IMR-90 (cell line): ENCODE measurements around the gene ABCA2. TPM values are rescaled to one million over a fixed set of nuclear protein-coding genes. Genes with fewer than 3 reads are reported as not detected.

Experiments used
- ATAC-seq: fragments of 200-7000 bp; cut with Tn5 transposase; 2 replicates; pipeline ENCODE4 v1.9.1; 2020; ENCODE audit warnings: low read depth, mild to moderate bottlenecking, moderate library complexity
- BruUV-seq: library from RNA; stranded (reverse); fragments of 400-500 nt; replicated peaks from 2 replicates; lab custom pipeline; 2021; lab: Mats Ljungman, UMichigan
- CTCF ChIA-PET: fragments of 300-600 bp; formaldehyde crosslinking; extraction: SDS; loops from one replicate; lab custom pipeline; 2021; ENCODE audit warnings: antibody characterized with exemption; lab: Yijun Ruan, JAX
- POLR2A ChIA-PET: fragments of 300-600 bp; sonication (Branson Sonifier 250); formaldehyde crosslinking; loops from one replicate; lab custom pipeline; 2022; ENCODE audit warnings: antibody characterized with exemption; ENCODE audit not compliant: unreplicated experiment; lab: Charles Lee
- DNase-seq: peaks from one replicate; pipeline ENCODE4 v3.0.0; 2013
- H2AFZ ChIP-seq: replicated peaks from 2 replicates; pipeline ENCODE3; 2013; ENCODE audit warnings: low read length, mild to moderate bottlenecking; ENCODE audit not compliant: poor library complexity
- H2AK5ac ChIP-seq: 2 replicates; pipeline ENCODE4 v1.6.1; 2013; ENCODE audit warnings: low read depth, low read length, inconsistent platforms
- H2AK9ac ChIP-seq: replicated peaks from 2 replicates; pipeline ENCODE3; 2013; ENCODE audit warnings: mild to moderate bottlenecking, low read depth, low read length, moderate library complexity; ENCODE audit not compliant: poor library complexity
- H2BK120ac ChIP-seq: 2 replicates; pipeline ENCODE4 v1.6.1; 2013; ENCODE audit warnings: low read depth, low read length, inconsistent platforms
- H2BK15ac ChIP-seq: 3 replicates; pipeline ENCODE4 v1.6.1; 2013; ENCODE audit warnings: low read depth, low read length, inconsistent platforms
- H2BK20ac ChIP-seq: 2 replicates; pipeline ENCODE4 v1.6.1; 2013; ENCODE audit warnings: low read depth, mild to moderate bottlenecking, inconsistent platforms, low read length, moderate library complexity
- H2BK5ac ChIP-seq: 2 replicates; pipeline ENCODE4 v1.6.1; 2013; ENCODE audit warnings: mild to moderate bottlenecking, low read depth, low read length, inconsistent platforms; ENCODE audit not compliant: poor library complexity, severe bottlenecking
- H3K14ac ChIP-seq: replicated peaks from 2 replicates; pipeline ENCODE4 v1.6.1; 2013; ENCODE audit warnings: low read depth, low read length, inconsistent platforms
- H3K18ac ChIP-seq: 2 replicates; pipeline ENCODE4 v1.6.1; 2013; ENCODE audit warnings: low read depth, low read length, control low read depth
- H3K23ac ChIP-seq: 2 replicates; pipeline ENCODE4 v1.6.1; 2013; ENCODE audit warnings: low read depth, low read length, inconsistent platforms
- H3K27ac ChIP-seq: 2 replicates; pipeline ENCODE4 v1.5.1; 2013; ENCODE audit warnings: mild to moderate bottlenecking, control low read depth, low read length; ENCODE audit not compliant: insufficient read depth
- H3K27me3 ChIP-seq: 2 replicates; pipeline ENCODE4 v1.6.1; 2013; ENCODE audit warnings: low read length; ENCODE audit not compliant: control insufficient read depth, insufficient read depth
- H3K36me3 ChIP-seq: 2 replicates; pipeline ENCODE4 v1.6.1; 2013; ENCODE audit warnings: low read length, mixed read lengths; ENCODE audit not compliant: control insufficient read depth, insufficient read depth
- H3K4ac ChIP-seq: 2 replicates; pipeline ENCODE4 v1.6.1; 2013; ENCODE audit warnings: low read depth, low read length, inconsistent platforms
- H3K4me1 ChIP-seq: 2 replicates; pipeline ENCODE4 v1.6.1; 2013; ENCODE audit warnings: low read length, mixed read lengths; ENCODE audit not compliant: control insufficient read depth, insufficient read depth
- H3K4me2 ChIP-seq: 2 replicates; pipeline ENCODE4 v1.6.1; 2013; ENCODE audit warnings: low read depth, mild to moderate bottlenecking, control low read depth, low read length, moderate library complexity
- H3K4me3 ChIP-seq: 2 replicates; pipeline ENCODE4 v1.5.1; 2013; ENCODE audit warnings: low read depth, mild to moderate bottlenecking, control low read depth, low read length, moderate library complexity; ENCODE audit not compliant: insufficient read depth
- H3K56ac ChIP-seq: 2 replicates; pipeline ENCODE4 v1.6.1; 2013; ENCODE audit warnings: low read length, inconsistent platforms; ENCODE audit not compliant: insufficient read depth; ENCODE audit errors: extremely low read depth
- H3K79me1 ChIP-seq, 2 experiments: 2 replicates each; pipeline ENCODE4 v1.6.1; 2013; ENCODE audit warnings: low read length in 2 of 2, inconsistent platforms in 1 of 2, low read depth in 1 of 2
- H3K9ac ChIP-seq: 2 replicates; pipeline ENCODE4 v1.6.1; 2013; ENCODE audit warnings: low read depth, low read length, control low read depth
- H3K9me1 ChIP-seq: 2 replicates; pipeline ENCODE4 v1.6.1; 2013; ENCODE audit warnings: low read length, inconsistent platforms; ENCODE audit not compliant: insufficient read depth
- H3K9me3 ChIP-seq: 2 replicates; pipeline ENCODE4 v1.6.1; 2013; ENCODE audit warnings: low read length; ENCODE audit not compliant: control insufficient read depth, insufficient read depth
- H4K20me1 ChIP-seq: 2 replicates; pipeline ENCODE4 v1.6.1; 2013; ENCODE audit warnings: low read length, inconsistent platforms; ENCODE audit not compliant: insufficient read depth
- H4K5ac ChIP-seq: 2 replicates; pipeline ENCODE4 v1.6.1; 2013; ENCODE audit warnings: mild to moderate bottlenecking, low read depth, low read length, control low read depth
- H4K8ac ChIP-seq, 2 experiments: 2 replicates each; pipeline ENCODE4 v1.6.1; 2013; ENCODE audit warnings: low read depth in 2 of 2, low read length in 2 of 2, control low read depth in 1 of 2, inconsistent platforms in 1 of 2
- H4K91ac ChIP-seq: 2 replicates; pipeline ENCODE4 v1.6.1; 2013; ENCODE audit warnings: low read depth, low read length, inconsistent platforms; ENCODE audit not compliant: insufficient read depth
- BHLHE40 ChIP-seq: fragments of 150-350 bp; IDR thresholded peaks from 2 replicates; pipeline ENCODE4 v1.6.1; 2016; ENCODE audit warnings: mild to moderate bottlenecking, low read depth, low read length
- CEBPB ChIP-seq: IDR thresholded peaks from 2 replicates; pipeline ENCODE4 v1.6.1; 2012; ENCODE audit warnings: low read depth, low read length, improper control_type of control experiment
- CHD1 ChIP-seq: IDR thresholded peaks from 2 replicates; pipeline ENCODE4 v1.6.1; 2012; ENCODE audit warnings: low read depth, low read length, improper control_type of control experiment
- CTCF ChIP-seq: conservative IDR thresholded peaks from 2 replicates; pipeline ENCODE4 v1.5.1; 2012; ENCODE audit warnings: mild to moderate bottlenecking, low read depth, low read length, improper control_type of control experiment
- MAFK ChIP-seq: IDR thresholded peaks from 2 replicates; pipeline ENCODE4 v1.6.1; 2012; ENCODE audit warnings: low read depth, low read length, improper control_type of control experiment
- MAZ ChIP-seq: IDR thresholded peaks from 2 replicates; pipeline ENCODE4 v1.6.1; 2012; ENCODE audit warnings: low read depth, mild to moderate bottlenecking, low read length, improper control_type of control experiment, moderate library complexity, borderline replicate concordance
- MXI1 ChIP-seq: IDR thresholded peaks from 2 replicates; pipeline ENCODE4 v1.6.1; 2012; ENCODE audit warnings: low read depth, mild to moderate bottlenecking, low read length, moderate library complexity, borderline replicate concordance
- RFX5 ChIP-seq: IDR thresholded peaks from 2 replicates; pipeline ENCODE4 v1.8.0; 2012; ENCODE audit warnings: low read depth, mild to moderate bottlenecking, low read length, moderate library complexity
- SMC3 ChIP-seq: fragments of 150-350 bp; IDR thresholded peaks from 2 replicates; pipeline ENCODE4 v1.6.1; 2016; ENCODE audit warnings: low read depth, mild to moderate bottlenecking, antibody characterized with exemption, low read length, moderate library complexity
- USF2 ChIP-seq: fragments of 150-350 bp; IDR thresholded peaks from 2 replicates; pipeline ENCODE4 v1.6.1; 2017; ENCODE audit warnings: mild to moderate bottlenecking, antibody characterized with exemption, low read length, low read depth
- WGBS, 2 experiments: methylation state at CpG; one replicate each; pipeline versions ENCODE4 v1.1.5 to v1.1.7; 2013; ENCODE audit warnings: missing lambda C conversion rate in 2 of 2; ENCODE audit not compliant: insufficient read length in 1 of 2; ENCODE audit errors: extremely low coverage in 2 of 2; 5-methylcytosine and 5-hydroxymethylcytosine counted together
- dilution Hi-C: fragments of 300-500 bp; cut with HindIII; formaldehyde crosslinking; loops from one replicate; pipeline ENCODE4 v1.14.3; 2018; ENCODE audit warnings: low sequenced_read_pairs; ENCODE audit not compliant: unreplicated experiment
- in situ Hi-C: fragments of 300-500 bp; cut with MboI; formaldehyde crosslinking; loops from 3 replicates; pipeline ENCODE4 v1.14.3; 2019; ENCODE audit warnings: low sequenced_read_pairs, inconsistent platforms, mixed read lengths
- intact Hi-C: fragments of 100-400 bp; cut with micrococcal nuclease; formaldehyde crosslinking; loops from 2 replicates; pipeline ENCODE4 v1.10.0; 2022
- polyA plus RNA-seq, 3 experiments: library from polyadenylated mRNA; depleted of rRNA; stranded (reverse); fragments of >200 nt; gene quantifications; 2 replicates each; pipeline ENCODE4 v1.2.3, GENCODE V29; 2012; ENCODE audit warnings: low replicate concordance in 1 of 3
- total RNA-seq: library from RNA; depleted of rRNA; stranded (reverse); fragments of >200 nt; gene quantifications from 2 replicates; pipeline ENCODE4 v1.2.3, GENCODE V29; 2012
- TF ChIP-seq, protein P1 (sequence below): fragments of 150-350 bp; IDR thresholded peaks from 2 replicates; pipeline ENCODE4 v1.6.1; 2016; ENCODE audit warnings: low read depth, mild to moderate bottlenecking, low read length, moderate library complexity, borderline replicate concordance

ABCA2 gene
- total and polyA plus RNA-seq, 2 of the 4 experiments (the other 2 are of a cell fraction) = 3.8 to 46.0 TPM

DNA sequence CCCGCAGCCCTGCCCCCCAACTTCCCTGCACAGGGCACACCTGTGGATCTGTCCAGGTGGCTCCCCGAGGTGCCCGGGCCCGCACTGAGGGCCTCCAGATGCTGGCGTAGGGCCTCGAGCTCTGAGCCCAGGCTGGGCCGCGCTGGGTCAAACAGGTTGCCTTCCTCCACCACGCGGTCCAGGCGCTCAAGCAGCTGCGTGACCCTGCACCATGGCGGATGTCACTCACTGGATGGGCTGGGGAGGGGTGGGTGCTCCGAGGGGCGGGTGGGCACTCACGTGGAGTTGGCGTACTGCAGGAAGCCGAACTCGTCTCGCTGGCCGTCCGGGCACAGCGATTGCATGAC lies 5.4 kb downstream of the ABCA2 start:
- Histone ChIP-seq H2AK5ac (no peak overlapping the region), H3K23ac (no peak overlapping the region), H2AFZ (no peak overlapping the region), H3K18ac (no peak overlapping the region), H3K4me2 (no peak overlapping the region), H4K20me1 (no peaks in the 10 kb centered on the region; the same call in 1 of the 2 replicates), H3K9me3 (no peaks in the 10 kb centered on the region), H3K27me3 (no peaks in the 10 kb centered on the region), H4K5ac (no peak overlapping the region), H2AK9ac (no peak overlapping the region), H2BK15ac (no peak overlapping the region), H3K4ac (no peak overlapping the region), H3K56ac (no peak overlapping the region), H3K9ac (no peak overlapping the region), H3K4me3 (no peak overlapping the region), H3K79me1 (peaks cover 0 to 7% of the 10 kb centered on the region in 2 experiments; a peak in 2 of 4 replicates), H3K4me1 (peaks cover 5% of the 10 kb centered on the region), H3K36me3 (peaks cover 7% of the 10 kb centered on the region; the same call in 1 of the 2 replicates), H3K27ac (no peak overlapping the region), H3K9me1 (peaks cover 4% of the 10 kb centered on the region; the same call in 1 of the 2 replicates), H2BK5ac (no peak overlapping the region), H3K14ac (no peak overlapping the region), H4K8ac (no peak overlapping the region), H2BK120ac (no peak overlapping the region), H4K91ac (no peak overlapping the region), H2BK20ac (no peak overlapping the region)
- ChIA-PET POLR2A (no interaction called here), CTCF (no interaction called here)
- TF ChIP-seq, protein P1, sequence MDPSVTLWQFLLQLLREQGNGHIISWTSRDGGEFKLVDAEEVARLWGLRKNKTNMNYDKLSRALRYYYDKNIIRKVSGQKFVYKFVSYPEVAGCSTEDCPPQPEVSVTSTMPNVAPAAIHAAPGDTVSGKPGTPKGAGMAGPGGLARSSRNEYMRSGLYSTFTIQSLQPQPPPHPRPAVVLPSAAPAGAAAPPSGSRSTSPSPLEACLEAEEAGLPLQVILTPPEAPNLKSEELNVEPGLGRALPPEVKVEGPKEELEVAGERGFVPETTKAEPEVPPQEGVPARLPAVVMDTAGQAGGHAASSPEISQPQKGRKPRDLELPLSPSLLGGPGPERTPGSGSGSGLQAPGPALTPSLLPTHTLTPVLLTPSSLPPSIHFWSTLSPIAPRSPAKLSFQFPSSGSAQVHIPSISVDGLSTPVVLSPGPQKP = no peak
- TF ChIP-seq BHLHE40 (no peak), CEBPB (no peak), SMC3 (no peak), MXI1 (no peak), CTCF (no peak), CHD1 (no peak), RFX5 (no peak), USF2 (no peak), MAZ (no peak), MAFK (no peak)
- ATAC-seq (no peak), DNase-seq (no peak)
- 88% methylated on average over 11 of the region's 23 CpGs; no CpG with 5 or more reads in 1 of the 2 experiments for WGBS, 2 experiments
- in situ Hi-C loops = no loop called here
- BruUV-seq = no TSS peak
- dilution Hi-C loops = no loop called here
- intact Hi-C loops = no loop called here
